H9 (cell line): Measurements from ENCODE around the gene TDRD7. TPM values are rescaled to one million over a fixed set of nuclear protein-coding genes. Genes with fewer than 3 reads are reported as not detected.

Experiments
- DNase-seq: peaks from one replicate; pipeline ENCODE4 v3.0.0-alpha.2; 2017
- H2AFZ ChIP-seq: one replicate; pipeline ENCODE4 v1.6.1; 2013; ENCODE audit warnings: mild to moderate bottlenecking, low read length, control low read depth, moderate library complexity
- H2AK5ac ChIP-seq: 2 replicates; pipeline ENCODE4 v1.6.1; 2013; ENCODE audit warnings: low read length, control low read depth, mixed read lengths; ENCODE audit not compliant: insufficient read length
- H2BK120ac ChIP-seq: one replicate; pipeline ENCODE4 v1.6.1; 2013; ENCODE audit warnings: low read depth, mild to moderate bottlenecking, low read length, control low read depth, inconsistent platforms; ENCODE audit not compliant: poor library complexity, severe bottlenecking
- H2BK12ac ChIP-seq: 2 replicates; pipeline ENCODE4 v1.6.1; 2013; ENCODE audit warnings: low read length, control low read depth, mixed read lengths, low read depth; ENCODE audit not compliant: insufficient read length
- H2BK15ac ChIP-seq: 2 replicates; pipeline ENCODE4 v1.6.1; 2013; ENCODE audit warnings: low read depth, low read length, control low read depth
- H2BK20ac ChIP-seq: one replicate; pipeline ENCODE4 v1.6.1; 2013; ENCODE audit warnings: low read depth, mild to moderate bottlenecking, low read length, control low read depth, inconsistent platforms; ENCODE audit not compliant: poor library complexity, severe bottlenecking
- H2BK5ac ChIP-seq: 2 replicates; pipeline ENCODE4 v1.6.1; 2013; ENCODE audit warnings: low read length, control low read depth, mixed read lengths; ENCODE audit not compliant: insufficient read length
- H3K14ac ChIP-seq: 2 replicates; pipeline ENCODE4 v1.6.1; 2013; ENCODE audit warnings: low read length, control low read depth; ENCODE audit not compliant: insufficient read depth
- H3K18ac ChIP-seq: 2 replicates; pipeline ENCODE4 v1.6.1; 2013; ENCODE audit warnings: low read depth, mild to moderate bottlenecking, mixed read lengths, low read length, control low read depth; ENCODE audit not compliant: insufficient read length
- H3K23ac ChIP-seq: 2 replicates; pipeline ENCODE4 v1.6.1; 2013; ENCODE audit warnings: low read length, control low read depth, mixed read lengths, low read depth; ENCODE audit not compliant: insufficient read length
- H3K23me2 ChIP-seq: 2 replicates; pipeline ENCODE4 v1.6.1; 2013; ENCODE audit warnings: low read depth, mild to moderate bottlenecking, mixed read lengths, low read length, control low read depth; ENCODE audit not compliant: insufficient read length, poor library complexity, severe bottlenecking
- H3K27ac ChIP-seq: 2 replicates; pipeline ENCODE4 v1.5.1; 2013; ENCODE audit warnings: low read length, control low read depth, mixed read lengths, low read depth; ENCODE audit not compliant: insufficient read length
- H3K27me3 ChIP-seq: 2 replicates; pipeline ENCODE4 v1.6.1; 2013; ENCODE audit warnings: low read length, control low read depth, inconsistent platforms; ENCODE audit not compliant: insufficient read depth
- H3K4ac ChIP-seq: 2 replicates; pipeline ENCODE4 v1.6.1; 2013; ENCODE audit warnings: low read depth, mild to moderate bottlenecking, control low read depth, inconsistent platforms, low read length, moderate library complexity
- H3K4me1 ChIP-seq: 2 replicates; pipeline ENCODE4 v1.6.1; 2013; ENCODE audit warnings: low read length, control low read depth, inconsistent platforms; ENCODE audit not compliant: insufficient read depth
- H3K4me2 ChIP-seq: 2 replicates; pipeline ENCODE4 v1.6.1; 2013; ENCODE audit warnings: low read length, control low read depth, mixed read lengths; ENCODE audit not compliant: insufficient read length, insufficient read depth
- H3K56ac ChIP-seq: 2 replicates; pipeline ENCODE4 v1.6.1; 2013; ENCODE audit warnings: low read depth, mild to moderate bottlenecking, mixed read lengths, low read length, control low read depth; ENCODE audit not compliant: insufficient read length
- H3K79me1 ChIP-seq: 2 replicates; pipeline ENCODE4 v1.6.1; 2013; ENCODE audit warnings: low read depth, mild to moderate bottlenecking, moderate library complexity, low read length, control low read depth, inconsistent platforms; ENCODE audit not compliant: insufficient read depth, poor library complexity, severe bottlenecking
- H3K79me2 ChIP-seq: 2 replicates; pipeline ENCODE4 v1.6.1; 2013; ENCODE audit warnings: low read length, control low read depth, inconsistent platforms; ENCODE audit not compliant: insufficient read depth
- H3K9ac ChIP-seq: 2 replicates; pipeline ENCODE4 v1.6.1; 2013; ENCODE audit warnings: low read length, control low read depth, mixed read lengths; ENCODE audit not compliant: insufficient read length; ENCODE audit errors: extremely low read depth
- H3K9me3 ChIP-seq: one replicate; pipeline ENCODE4 v1.6.1; 2013; ENCODE audit warnings: low read depth, low read length, inconsistent platforms; ENCODE audit not compliant: control insufficient read depth
- H3T11ph ChIP-seq: one replicate; pipeline ENCODE4 v1.6.1; 2013; ENCODE audit warnings: mild to moderate bottlenecking, low read length, control low read depth, inconsistent platforms
- H4K20me1 ChIP-seq: one replicate; pipeline ENCODE4 v1.6.1; 2013; ENCODE audit not compliant: control insufficient read depth, insufficient read length, insufficient read depth
- H4K5ac ChIP-seq: 2 replicates; pipeline ENCODE4 v1.6.1; 2013; ENCODE audit warnings: low read depth, mild to moderate bottlenecking, mixed read lengths, low read length, control low read depth; ENCODE audit not compliant: insufficient read length
- H4K8ac ChIP-seq: replicated peaks from 2 replicates; pipeline ENCODE4 v1.6.1; 2013; ENCODE audit warnings: low read length, control low read depth, mixed read lengths, low read depth; ENCODE audit not compliant: insufficient read length
- H4K91ac ChIP-seq: 2 replicates; pipeline ENCODE4 v1.6.1; 2013; ENCODE audit warnings: low read depth, mild to moderate bottlenecking, moderate library complexity, mixed read lengths, low read length, control low read depth; ENCODE audit not compliant: insufficient read length
- H3K27ac Mint-ChIP-seq, 3 experiments: 2 replicates in 2 of 3; 3 replicates in 1 of 3; pipeline ENCODE4 v1.8.0; 2020 to 2021; ENCODE audit warnings: mixed read lengths in 3 of 3, mild to moderate bottlenecking in 1 of 3, moderate library complexity in 1 of 3
- H3K27me3 Mint-ChIP-seq: 2 replicates; pipeline ENCODE4 v1.8.0; 2021; ENCODE audit warnings: low read depth, mild to moderate bottlenecking, moderate library complexity, mixed read lengths
- H3K36me3 Mint-ChIP-seq, 3 experiments: 2 replicates in 2 of 3; 3 replicates in 1 of 3; pipeline ENCODE4 v1.8.0; 2020 to 2021; ENCODE audit warnings: low read depth in 3 of 3, mixed read lengths in 3 of 3; ENCODE audit not compliant: insufficient read depth in 1 of 3
- H3K4me1 Mint-ChIP-seq, 2 experiments: 2 replicates each; pipeline ENCODE4 v1.8.0; 2020; ENCODE audit warnings: mixed read lengths in 2 of 2
- H3K4me3 Mint-ChIP-seq, 2 experiments: 2 replicates in 1 of 2; 3 replicates in 1 of 2; pipeline ENCODE4 v1.8.0; 2020 to 2021; ENCODE audit warnings: mild to moderate bottlenecking in 2 of 2, mixed read lengths in 2 of 2, moderate library complexity in 1 of 2
- H3K9me3 Mint-ChIP-seq, 2 experiments: 2 replicates in 1 of 2; 3 replicates in 1 of 2; pipeline ENCODE4 v1.8.0; 2020; ENCODE audit warnings: mild to moderate bottlenecking in 2 of 2, mixed read lengths in 2 of 2, moderate library complexity in 1 of 2
- CTCF ChIP-seq: fragments of 200-600 bp; sonication (generic); conservative IDR thresholded peaks from 3 replicates; pipeline ENCODE4 v1.8.0; 2021; ENCODE audit warnings: antibody characterized with exemption, mild to moderate bottlenecking
- WGBS: extraction: QIAGEN DNeasy Blood & Tissue Kit; methylation state at CpG from one replicate; pipeline ENCODE4 v1.1.7; 2013; ENCODE audit warnings: missing lambda C conversion rate, low lambda C conversion rate, mixed read lengths; ENCODE audit not compliant: insufficient read length; ENCODE audit errors: extremely low coverage; 5-methylcytosine and 5-hydroxymethylcytosine counted together
- total RNA-seq: library from RNA; stranded (reverse); gene quantifications from 2 replicates; pipeline ENCODE4 v1.2.1, GENCODE V29; 2021

Gene TDRD7
- total RNA-seq, 1 experiment from 2014 or later = 5.1 TPM

GRCh38 chr9:97413462-97413861 lies 1.6 kb downstream of the TDRD7 start:
- Histone ChIP-seq H3K4ac (no peak overlapping the region), H3K79me2 (no peaks in the 10 kb centered on the region), H3K27ac (no peak overlapping the region), H3K14ac (no peak overlapping the region), H2BK15ac (no peak overlapping the region), H3K27me3 (no peaks in the 10 kb centered on the region; the same call in 1 of the 2 replicates), H2BK120ac (no peak overlapping the region), H2BK5ac (no peak overlapping the region), H3T11ph (no peak overlapping the region), H3K9me3 (no peaks in the 10 kb centered on the region), H4K91ac (no peak overlapping the region), H3K79me1 (no peaks in the 10 kb centered on the region), H3K9ac (no peak overlapping the region), H2AFZ (no peak overlapping the region), H4K5ac (no peak overlapping the region), H3K56ac (no peak overlapping the region), H3K4me2 (no peak overlapping the region), H4K8ac (no peak overlapping the region), H4K20me1 (no peaks in the 10 kb centered on the region), H2AK5ac (no peak overlapping the region), H3K23me2 (no peaks in the 10 kb centered on the region), H2BK12ac (no peak overlapping the region), H2BK20ac (no peak overlapping the region), H3K18ac (no peak overlapping the region), H3K23ac (no peak overlapping the region), H3K4me1 (no peaks in the 10 kb centered on the region)
- Mint-ChIP-seq H3K36me3 (no peaks in the 10 kb centered on the region; a peak in 1 of 7 replicates), H3K4me1 (peaks cover 8 to 11% of the 10 kb centered on the region in 2 experiments; a peak in 3 of 4 replicates), H3K9me3 (peaks cover 2 to 3% of the 10 kb centered on the region in 2 experiments; a peak in 3 of 5 replicates), H3K4me3 (peak overlapping the region; percentile 78 to 86; a peak in 2 of 5 replicates), H3K27ac (no peak overlapping the region), H3K27me3 (peaks cover 33% of the 10 kb centered on the region)
- TF ChIP-seq CTCF = no peak
- no CpG with 5 or more reads among the region's 4 CpGs for WGBS
- DNase-seq = no peak
